ENCODE measurements around the gene CHRNA7. TPM values are rescaled to one million over a fixed set of nuclear protein-coding genes. Genes with fewer than 3 reads are reported as not detected.

The CHRNA7 gene
- total RNA-seq, 2 experiments from 2014 or later: not detected

- no peak overlapping the region for H3K4me3 Mint-ChIP-seq
- H3K27ac Mint-ChIP-seq: no peak overlapping the region
- no peaks in the 10 kb centered on the region for H3K36me3 Mint-ChIP-seq (ENCODE audit: low read depth)
- H3K9me3 Mint-ChIP-seq: no peaks in the 10 kb centered on the region
- CTCF ChIA-PET: no interaction called here
- peaks cover 47% of the 10 kb centered on the region for H3K27me3 Mint-ChIP-seq
- H3K4me1 Mint-ChIP-seq: peaks cover 3% of the 10 kb centered on the region
- no peak for DNase-seq
- POLR2A ChIA-PET: no interaction called here
Observed at GRCh38 chr15:32034106-32034505, 3.8 kb downstream of the CHRNA7 start.

- ChIA-PET CTCF (no interaction called here), POLR2A (no interaction called here)
- Mint-ChIP-seq H3K9me3 (no peaks in the 10 kb centered on the region), H3K4me3 (no peak overlapping the region), H3K4me1 (peaks cover 3% of the 10 kb centered on the region), H3K27ac (no peak overlapping the region), H3K36me3 (ENCODE audit: low read depth) (no peaks in the 10 kb centered on the region), H3K27me3 (peaks cover 41% of the 10 kb centered on the region)
- DNase-seq: no peak
Observed at GRCh38 chr15:32035285-32035684, 5.0 kb downstream of the CHRNA7 start.

GRCh38 chr15:32036971-32037370 is 6.7 kb downstream of the CHRNA7 start:
- no peak overlapping the region for H3K4me3 Mint-ChIP-seq
- H3K4me1 Mint-ChIP-seq: no peaks in the 10 kb centered on the region
- no peaks in the 10 kb centered on the region for H3K36me3 Mint-ChIP-seq (ENCODE audit: low read depth)
- H3K27me3 Mint-ChIP-seq: peaks cover 37% of the 10 kb centered on the region
- POLR2A ChIA-PET: no interaction called here
- CTCF ChIA-PET: no interaction called here
- H3K27ac Mint-ChIP-seq: no peak overlapping the region
- no peaks in the 10 kb centered on the region for H3K9me3 Mint-ChIP-seq
- no peak for DNase-seq

DNA sequence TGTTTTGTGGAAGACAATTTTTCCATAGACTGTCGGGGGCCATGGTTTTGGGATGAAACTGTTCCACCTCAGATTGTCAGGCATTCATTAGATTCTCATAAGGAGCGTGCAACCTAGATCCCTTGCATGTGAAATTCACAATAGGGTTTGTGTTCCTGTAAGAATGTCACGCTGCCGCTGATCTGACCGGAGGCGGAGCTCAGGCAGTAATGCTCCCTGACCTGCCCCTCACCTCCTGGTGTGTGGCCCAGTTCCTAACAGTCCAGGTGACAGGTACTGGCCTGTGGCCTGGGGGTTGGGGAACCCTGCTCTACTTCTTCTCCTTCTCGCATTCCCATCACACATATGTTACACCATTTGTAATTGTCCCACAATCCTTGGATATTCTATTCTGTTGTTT is 11.0 kb downstream of the CHRNA7 start:
- Mint-ChIP-seq H3K4me3 (no peak overlapping the region), H3K27me3 (peaks cover 19% of the 10 kb centered on the region), H3K36me3 (ENCODE audit: low read depth) (no peaks in the 10 kb centered on the region), H3K27ac (no peak overlapping the region), H3K4me1 (no peaks in the 10 kb centered on the region), H3K9me3 (no peaks in the 10 kb centered on the region)
- DNase-seq: no peak
- CTCF ChIA-PET: no interaction called here
- POLR2A ChIA-PET: no interaction called here

DNA sequence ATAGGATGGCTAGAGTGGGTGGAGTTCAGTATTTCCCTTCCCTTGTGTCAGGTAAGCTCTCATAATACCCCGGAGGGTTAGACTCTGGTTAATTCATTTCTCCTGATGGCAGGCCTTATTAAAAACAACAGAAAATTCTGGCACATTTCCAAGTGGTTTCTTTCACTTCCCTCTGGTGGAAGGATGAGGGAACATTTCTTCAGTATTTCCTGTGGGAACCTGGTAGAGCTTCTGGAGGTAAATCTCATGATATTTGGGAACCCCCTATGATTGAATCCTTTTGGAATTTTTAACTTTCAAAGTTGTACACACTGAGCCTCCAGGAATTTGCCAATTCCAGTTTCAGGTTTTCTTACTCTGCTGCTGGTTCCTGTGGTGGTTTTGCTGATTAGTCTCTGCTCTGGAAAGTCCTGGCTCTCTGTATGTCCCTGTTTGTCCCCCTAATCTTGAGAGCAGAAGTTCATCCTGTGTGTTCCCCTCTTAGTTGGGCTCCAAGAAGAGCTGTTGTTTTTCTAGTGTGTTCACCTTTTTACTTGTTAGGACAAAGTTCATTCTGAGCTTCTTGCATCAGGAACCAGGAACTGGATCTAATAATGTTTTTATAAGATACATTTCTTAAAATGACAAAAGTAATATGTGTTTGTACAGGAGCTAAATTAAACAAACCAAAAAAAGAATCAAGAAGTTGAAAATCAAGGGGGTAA is 12.1 kb downstream of the CHRNA7 start:
- Mint-ChIP-seq H3K4me3 (no peak overlapping the region), H3K9me3 (no peaks in the 10 kb centered on the region), H3K36me3 (ENCODE audit: low read depth) (no peaks in the 10 kb centered on the region), H3K4me1 (no peaks in the 10 kb centered on the region), H3K27me3 (peaks cover 16% of the 10 kb centered on the region), H3K27ac (no peak overlapping the region)
- ChIA-PET CTCF (no interaction called here), POLR2A (no interaction called here)
- DNase-seq: no peak

GRCh38 chr15:32053719-32054118 is 23.4 kb downstream of the CHRNA7 start:
- Mint-ChIP-seq H3K9me3 (no peaks in the 10 kb centered on the region), H3K27ac (no peak overlapping the region), H3K4me1 (no peaks in the 10 kb centered on the region), H3K4me3 (no peak overlapping the region), H3K27me3 (peaks cover 4% of the 10 kb centered on the region), H3K36me3 (ENCODE audit: low read depth) (no peaks in the 10 kb centered on the region)
- ChIA-PET POLR2A (no interaction called here), CTCF (no interaction called here)
- DNase-seq: no peak

- H3K27me3 Mint-ChIP-seq: peaks cover 2% of the 10 kb centered on the region
- H3K9me3 Mint-ChIP-seq: no peaks in the 10 kb centered on the region
- DNase-seq: no peak
- no peaks in the 10 kb centered on the region for H3K36me3 Mint-ChIP-seq (ENCODE audit: low read depth)
- no peak overlapping the region for H3K4me3 Mint-ChIP-seq
- H3K4me1 Mint-ChIP-seq: no peaks in the 10 kb centered on the region
- ChIA-PET POLR2A (no interaction called here), CTCF (no interaction called here)
- no peak overlapping the region for H3K27ac Mint-ChIP-seq
Observed at GRCh38 chr15:32057876-32058425, 27.6 kb downstream of the CHRNA7 start.

GRCh38 chr15:32060706-32061105 is 30.4 kb downstream of the CHRNA7 start:
- no peaks in the 10 kb centered on the region for H3K4me1 Mint-ChIP-seq
- H3K4me3 Mint-ChIP-seq: no peak overlapping the region
- peaks cover 2% of the 10 kb centered on the region for H3K27me3 Mint-ChIP-seq
- no peak overlapping the region for H3K27ac Mint-ChIP-seq
- no peaks in the 10 kb centered on the region for H3K9me3 Mint-ChIP-seq
- CTCF ChIA-PET: no interaction called here
- DNase-seq: no peak
- POLR2A ChIA-PET: no interaction called here
- no peaks in the 10 kb centered on the region for H3K36me3 Mint-ChIP-seq (ENCODE audit: low read depth)

DNA sequence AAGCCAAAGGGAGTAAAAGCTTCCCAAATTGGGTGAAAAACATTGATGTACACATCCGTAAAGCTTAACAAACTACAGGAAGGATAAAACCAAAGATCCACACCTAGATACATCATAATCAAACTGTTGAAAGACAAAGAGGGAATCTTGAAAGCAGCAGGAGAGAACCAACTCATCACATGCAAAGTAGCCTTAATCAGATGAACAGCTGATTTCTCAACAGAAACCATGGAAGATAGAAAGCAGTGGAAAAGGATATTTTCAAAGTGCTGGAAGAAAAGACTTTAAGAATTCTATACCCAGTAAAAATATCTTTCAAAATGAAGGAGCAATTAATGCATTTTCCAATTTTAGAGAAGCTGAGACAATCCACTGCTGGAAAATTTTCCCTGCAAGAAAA is 36.8 kb downstream of the CHRNA7 start:
- Mint-ChIP-seq H3K4me1 (no peaks in the 10 kb centered on the region), H3K4me3 (no peak overlapping the region), H3K27ac (no peak overlapping the region), H3K27me3 (no peaks in the 10 kb centered on the region), H3K9me3 (peaks cover 11% of the 10 kb centered on the region), H3K36me3 (ENCODE audit: low read depth) (no peaks in the 10 kb centered on the region)
- POLR2A ChIA-PET: no interaction called here
- no peak for DNase-seq
- CTCF ChIA-PET: no interaction called here

GRCh38 chr15:32089851-32090359 is 59.6 kb downstream of the CHRNA7 start:
- ChIA-PET POLR2A (no interaction called here), CTCF (no interaction called here)
- H3K4me3 Mint-ChIP-seq: no peak overlapping the region
- no peaks in the 10 kb centered on the region for H3K36me3 Mint-ChIP-seq (ENCODE audit: low read depth)
- DNase-seq: no peak
- no peak overlapping the region for H3K27ac Mint-ChIP-seq
- H3K9me3 Mint-ChIP-seq: no peaks in the 10 kb centered on the region
- H3K4me1 Mint-ChIP-seq: no peaks in the 10 kb centered on the region
- peaks cover 6% of the 10 kb centered on the region for H3K27me3 Mint-ChIP-seq

DNA sequence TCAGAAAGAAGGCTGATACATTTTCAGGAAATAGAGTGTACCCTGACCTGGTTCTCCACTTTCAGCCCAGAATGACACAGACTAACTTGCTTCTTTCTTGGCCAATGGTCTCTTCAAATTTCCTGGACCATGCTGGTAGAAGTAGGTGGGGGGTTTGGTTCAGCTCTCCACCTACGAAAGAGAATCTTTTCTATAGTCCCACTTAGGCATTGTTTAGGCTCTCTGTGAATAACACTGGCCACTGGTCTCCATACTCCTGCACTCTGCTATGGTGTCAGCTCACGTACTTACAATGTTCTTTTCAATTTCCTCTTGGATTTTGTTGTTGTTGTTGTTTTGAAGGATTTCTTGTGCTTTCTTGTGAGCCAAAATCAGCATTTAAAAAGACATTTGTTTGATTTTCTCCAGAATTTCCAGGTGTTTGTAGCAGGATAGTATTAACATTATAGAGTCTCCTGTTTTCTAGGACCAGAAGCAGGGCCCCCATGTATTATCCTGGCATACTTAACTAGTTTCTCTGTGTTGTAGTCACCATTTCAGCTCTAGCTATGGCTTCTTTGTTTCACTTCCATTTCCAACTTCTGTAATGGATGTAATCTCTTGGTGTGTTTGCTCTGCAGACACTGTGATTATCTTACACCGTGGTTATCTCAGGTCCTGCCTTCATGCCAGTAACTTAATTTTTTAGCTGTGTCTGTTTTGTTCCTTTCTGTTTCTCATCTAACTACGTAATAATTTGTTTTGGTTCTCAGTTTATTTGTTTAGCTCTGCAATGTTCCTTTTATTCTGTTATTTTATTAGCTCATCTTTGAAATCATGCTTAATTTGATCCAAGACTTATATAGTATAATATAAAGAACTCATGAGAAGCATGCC is 61.4 kb downstream of the CHRNA7 start:
- Mint-ChIP-seq H3K27ac (no peak overlapping the region), H3K27me3 (peaks cover 6% of the 10 kb centered on the region), H3K9me3 (no peaks in the 10 kb centered on the region), H3K4me3 (no peak overlapping the region), H3K36me3 (ENCODE audit: low read depth) (no peaks in the 10 kb centered on the region), H3K4me1 (no peaks in the 10 kb centered on the region)
- POLR2A ChIA-PET: no interaction called here
- CTCF ChIA-PET: interaction anchor here (0.6 kb wide), 1 partner anchor 21 kb away, joined by 6 read pairs; no protein-coding TSS in a partner anchor
- DNase-seq: no peak

- Mint-ChIP-seq H3K36me3 (ENCODE audit: low read depth) (no peaks in the 10 kb centered on the region), H3K27ac (no peak overlapping the region), H3K4me3 (no peak overlapping the region), H3K9me3 (no peaks in the 10 kb centered on the region), H3K4me1 (no peaks in the 10 kb centered on the region), H3K27me3 (peaks cover 3% of the 10 kb centered on the region)
- no peak for DNase-seq
- POLR2A ChIA-PET: no interaction called here
- CTCF ChIA-PET: no interaction called here
Observed at GRCh38 chr15:32096213-32096612, 65.9 kb downstream of the CHRNA7 start.

DNA sequence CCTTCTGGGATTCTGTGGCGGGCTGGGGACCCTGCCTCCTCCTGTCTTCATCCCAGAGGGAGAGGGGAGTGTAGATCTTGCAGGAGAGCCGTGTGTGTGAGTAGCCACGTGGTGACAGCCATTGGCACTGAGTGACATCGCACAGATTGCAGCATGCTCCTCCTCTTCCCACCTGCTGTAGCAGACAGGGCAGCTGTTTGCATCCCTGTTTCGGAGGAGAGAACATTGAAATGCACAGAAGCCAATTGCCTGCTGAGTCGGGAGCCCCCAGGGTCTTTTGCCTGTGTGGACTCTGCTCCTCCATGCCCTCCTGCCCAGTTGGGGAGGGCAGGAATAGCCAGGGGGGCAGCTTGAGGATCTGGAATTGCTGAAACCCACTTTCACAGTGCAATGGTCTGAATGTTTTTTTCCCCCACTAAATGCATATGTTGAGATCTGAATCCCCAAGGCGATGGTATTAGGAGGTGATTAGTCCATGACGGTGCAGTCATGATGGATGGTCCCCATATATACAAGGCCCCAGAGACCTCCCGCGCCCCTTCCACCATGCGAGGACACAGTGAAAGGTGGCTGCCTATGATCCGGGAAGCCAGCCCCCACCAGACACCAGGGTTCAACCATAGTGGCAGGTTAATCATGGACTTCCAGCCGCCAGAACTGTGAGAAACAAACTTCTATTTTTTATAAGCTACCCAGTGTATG is 66.8 kb downstream of the CHRNA7 start:
- no peak for DNase-seq
- Mint-ChIP-seq H3K27me3 (peaks cover 5% of the 10 kb centered on the region), H3K9me3 (no peaks in the 10 kb centered on the region), H3K27ac (no peak overlapping the region), H3K4me1 (no peaks in the 10 kb centered on the region), H3K36me3 (ENCODE audit: low read depth) (no peaks in the 10 kb centered on the region), H3K4me3 (no peak overlapping the region)
- ChIA-PET POLR2A (no interaction called here), CTCF (no interaction called here)

All from activated CD4-positive, alpha-beta memory T cell treated with anti-CD3 and anti-CD28 coated beads, Interleukin-2, amount 10 ng/mL, durations not matched to agents 7 days and 5 days (primary cell).